Jurkat, Clone E6-1 (cell line): ENCODE data around the gene FBXO21.
"Not testable (repeated sequence)": the region's sequence is repeated elsewhere in the genome, so short reads cannot be mapped to it uniquely, and the experiment has no call there.

ENCODE experiments used
- DNase-seq: peaks from one replicate; pipeline ENCODE4 v3.0.0-alpha.2; 2011; ENCODE audit warnings: low read depth, low spot score
- H3K4me3 ChIP-seq: 2 replicates; pipeline ENCODE4 v1.5.1; 2011; ENCODE audit warnings: mild to moderate bottlenecking, low read length, control low read depth, moderate library complexity

Gene FBXO21

GRCh38 chr12:117119592-117120198, 70.6 kb downstream of the FBXO21 start:
- no peak overlapping the region for H3K4me3 ChIP-seq
- DNase-seq = peak; percentile 37

- no peak for DNase-seq
- H3K4me3 ChIP-seq = no peak overlapping the region
Measured at GRCh38 chr12:117118838-117119591, 71.3 kb downstream of the FBXO21 start.

- no peak overlapping the region for H3K4me3 ChIP-seq
- DNase-seq = no peak
Measured at GRCh38 chr12:117114784-117115183, 75.5 kb downstream of the FBXO21 start.

- DNase-seq = no peak
- no peak overlapping the region for H3K4me3 ChIP-seq
Measured at GRCh38 chr12:117113231-117113630, 77.0 kb downstream of the FBXO21 start.

- no peak overlapping the region for H3K4me3 ChIP-seq
Measured at GRCh38 chr12:117111821-117112595, 78.3 kb downstream of the FBXO21 start.

GRCh38 chr12:117111386-117111785, 78.9 kb downstream of the FBXO21 start:
- H3K4me3 ChIP-seq = no peak overlapping the region
- DNase-seq = no peak

More at GRCh38 chr12:117111821-117112595, 78.3 kb downstream of the FBXO21 start:
- no peak for DNase-seq

- no peak overlapping the region for H3K4me3 ChIP-seq
- DNase-seq = no peak
Measured at GRCh38 chr12:117109943-117110635, 80.2 kb downstream of the FBXO21 start.

- peak; percentile 68 for DNase-seq
- no peak overlapping the region for H3K4me3 ChIP-seq
Measured at GRCh38 chr12:117105902-117106301, 84.4 kb downstream of the FBXO21 start.

- H3K4me3 ChIP-seq, DNase-seq: not testable (repeated sequence)
Measured at GRCh38 chr12:117104003-117104402, 86.3 kb downstream of the FBXO21 start.

GRCh38 chr12:117102800-117103181, 87.5 kb downstream of the FBXO21 start:
- H3K4me3 ChIP-seq = no peak overlapping the region
- no peak for DNase-seq

- H3K4me3 ChIP-seq = no peak overlapping the region
- no peak for DNase-seq
Measured at GRCh38 chr12:117101953-117102799, 88.1 kb downstream of the FBXO21 start.

- DNase-seq = no peak
Measured at GRCh38 chr12:117100851-117101673, 89.2 kb downstream of the FBXO21 start.

GRCh38 chr12:117100251-117100650, 90.0 kb downstream of the FBXO21 start:
- H3K4me3 ChIP-seq = no peak overlapping the region
- DNase-seq = no peak

More at GRCh38 chr12:117100851-117101673, 89.2 kb downstream of the FBXO21 start:
- H3K4me3 ChIP-seq = no peak overlapping the region

GRCh38 chr12:117098361-117099217, 91.7 kb downstream of the FBXO21 start:
- DNase-seq = no peak

GRCh38 chr12:117098024-117098360, 92.3 kb downstream of the FBXO21 start:
- DNase-seq = no peak
- peak overlapping the region; percentile 67 for H3K4me3 ChIP-seq

More at GRCh38 chr12:117098361-117099217, 91.7 kb downstream of the FBXO21 start:
- peak overlapping the region; percentile 67 for H3K4me3 ChIP-seq

GRCh38 chr12:117097159-117097558, 93.1 kb downstream of the FBXO21 start:
- no peak for DNase-seq
- no peak overlapping the region for H3K4me3 ChIP-seq

GRCh38 chr12:117096501-117097042, 93.7 kb downstream of the FBXO21 start:
- no peak for DNase-seq
- no peak overlapping the region for H3K4me3 ChIP-seq
